Keratinocyte (primary cell): Measurements from ENCODE around the gene MIOX. TPM values are rescaled to one million over a fixed set of nuclear protein-coding genes. Genes with fewer than 3 reads are reported as not detected.

Experiments used
- DNase-seq: peaks from one replicate; pipeline ENCODE4 v3.0.0-alpha.2; 2011; ENCODE audit warnings: low read depth, missing footprints, low spot score
- FAIRE-seq: peaks from 2 replicates; lab custom pipeline; 2011; peaks lifted over from hg19 to GRCh38; lab: Jason Lieb, UNC
- H2AFZ ChIP-seq: 2 replicates; pipeline ENCODE4 v1.6.0; 2012; ENCODE audit warnings: low read length, control low read depth, inconsistent platforms; ENCODE audit not compliant: control insufficient read depth
- H3K27ac ChIP-seq: 2 replicates; pipeline ENCODE4 v1.5.1; 2011; ENCODE audit warnings: low read length; ENCODE audit not compliant: control insufficient read depth, insufficient read depth
- H3K27me3 ChIP-seq: 3 replicates; pipeline ENCODE4 v1.6.0; 2011; ENCODE audit warnings: low read length; ENCODE audit not compliant: control insufficient read depth, insufficient read depth; ENCODE audit errors: extremely low read depth
- H3K36me3 ChIP-seq, 2 experiments: 2 replicates in 1 of 2; 3 replicates in 1 of 2; pipeline ENCODE4 v1.5.1; 2011; ENCODE audit warnings: low read length in 2 of 2, mild to moderate bottlenecking in 1 of 2; ENCODE audit not compliant: control insufficient read depth in 2 of 2, insufficient read depth in 2 of 2; ENCODE audit errors: extremely low read depth in 1 of 2
- H3K4me1 ChIP-seq: 3 replicates; pipeline ENCODE4 v1.5.1; 2011; ENCODE audit warnings: low read length; ENCODE audit not compliant: control insufficient read depth, insufficient read depth; ENCODE audit errors: extremely low read depth
- H3K4me2 ChIP-seq: 3 replicates; pipeline ENCODE4 v1.6.0; 2011; ENCODE audit warnings: low read depth, low read length; ENCODE audit not compliant: control insufficient read depth, insufficient read depth; ENCODE audit errors: extremely low read depth
- H3K4me3 ChIP-seq, 3 experiments: fragments of 200-600 bp in 1 of 3; sonication (generic) in 1 of 3; 2 replicates in 2 of 3; 3 replicates in 1 of 3; pipeline ENCODE4 v1.5.1; 2011 to 2016; ENCODE audit warnings: low read length in 3 of 3, mild to moderate bottlenecking in 3 of 3, control low read depth in 2 of 3, inconsistent platforms in 1 of 3, low read depth in 1 of 3, mixed read lengths in 1 of 3, mixed run types in 1 of 3, moderate library complexity in 1 of 3; ENCODE audit not compliant: control insufficient read depth in 2 of 3, insufficient read depth in 2 of 3; ENCODE audit errors: extremely low read depth in 1 of 3
- H3K79me2 ChIP-seq: 2 replicates; pipeline ENCODE4 v1.6.0; 2012; ENCODE audit warnings: low read length; ENCODE audit not compliant: control insufficient read depth, insufficient read depth
- H3K9ac ChIP-seq: 3 replicates; pipeline ENCODE4 v1.6.0; 2011; ENCODE audit warnings: low read length; ENCODE audit not compliant: control insufficient read depth, insufficient read depth; ENCODE audit errors: extremely low read depth
- H3K9me1 ChIP-seq: 3 replicates; pipeline ENCODE4 v1.6.0; 2011; ENCODE audit warnings: low read length; ENCODE audit not compliant: control insufficient read depth, insufficient read depth; ENCODE audit errors: extremely low read depth
- H3K9me3 ChIP-seq: 2 replicates; pipeline ENCODE4 v1.5.1; 2012; ENCODE audit warnings: low read depth, low read length; ENCODE audit not compliant: control insufficient read depth
- H4K20me1 ChIP-seq: 3 replicates; pipeline ENCODE4 v1.6.0; 2011; ENCODE audit warnings: low read length; ENCODE audit not compliant: control insufficient read depth, insufficient read depth; ENCODE audit errors: extremely low read depth
- EZH2 ChIP-seq: IDR thresholded peaks from one replicate; pipeline ENCODE4 v1.6.1; 2012; ENCODE audit warnings: inconsistent platforms, mild to moderate bottlenecking, low read length, moderate library complexity
- dilution Hi-C: fragments of 300-500 bp; cut with MboI; formaldehyde crosslinking; loops from one replicate; pipeline ENCODE4 v1.7.0; 2020; ENCODE audit warnings: low sequenced_read_pairs; ENCODE audit not compliant: extremely low pct_ligation_motif_present
- polyA plus RNA-seq, 5 experiments: library from polyadenylated mRNA; depleted of rRNA in 3 of 5; stranded (reverse) in 3 of 5; stranded (forward) in 1 of 5; unstranded in 1 of 5; fragments of >200 nt; gene quantifications; 1 replicate in 1 of 5; 2 replicates in 3 of 5; 3 replicates in 1 of 5; pipeline versions ENCODE4 v1.2.1 to v1.2.3, GENCODE V29; 2011 to 2012; ENCODE audit warnings: missing spikeins in 2 of 5, low read depth in 1 of 5, low replicate concordance in 1 of 5
- TF ChIP-seq, protein P1 (sequence below), 3 experiments: IDR thresholded peaks in 1 of 3; conservative IDR thresholded peaks in 1 of 3; optimal IDR thresholded peaks in 1 of 3; 2 replicates in 2 of 3; 3 replicates in 1 of 3; pipeline versions ENCODE3 to v1.5.1; 2011; ENCODE audit warnings: low read length in 3 of 3, mild to moderate bottlenecking in 3 of 3, moderate library complexity in 2 of 3, control low read depth in 1 of 3, inconsistent platforms in 1 of 3; ENCODE audit not compliant: insufficient read depth in 2 of 3; ENCODE audit errors: extremely low read depth in 1 of 3

Gene MIOX
- polyA plus RNA-seq, 1 donor (not counting 4 experiments of a cell fraction or from before 2014, with no cell fraction given): not detected

- H3K27ac ChIP-seq: no peak overlapping the region
- dilution Hi-C loops: no loop called here
- no peak for TF ChIP-seq EZH2
- TF ChIP-seq, protein P1, sequence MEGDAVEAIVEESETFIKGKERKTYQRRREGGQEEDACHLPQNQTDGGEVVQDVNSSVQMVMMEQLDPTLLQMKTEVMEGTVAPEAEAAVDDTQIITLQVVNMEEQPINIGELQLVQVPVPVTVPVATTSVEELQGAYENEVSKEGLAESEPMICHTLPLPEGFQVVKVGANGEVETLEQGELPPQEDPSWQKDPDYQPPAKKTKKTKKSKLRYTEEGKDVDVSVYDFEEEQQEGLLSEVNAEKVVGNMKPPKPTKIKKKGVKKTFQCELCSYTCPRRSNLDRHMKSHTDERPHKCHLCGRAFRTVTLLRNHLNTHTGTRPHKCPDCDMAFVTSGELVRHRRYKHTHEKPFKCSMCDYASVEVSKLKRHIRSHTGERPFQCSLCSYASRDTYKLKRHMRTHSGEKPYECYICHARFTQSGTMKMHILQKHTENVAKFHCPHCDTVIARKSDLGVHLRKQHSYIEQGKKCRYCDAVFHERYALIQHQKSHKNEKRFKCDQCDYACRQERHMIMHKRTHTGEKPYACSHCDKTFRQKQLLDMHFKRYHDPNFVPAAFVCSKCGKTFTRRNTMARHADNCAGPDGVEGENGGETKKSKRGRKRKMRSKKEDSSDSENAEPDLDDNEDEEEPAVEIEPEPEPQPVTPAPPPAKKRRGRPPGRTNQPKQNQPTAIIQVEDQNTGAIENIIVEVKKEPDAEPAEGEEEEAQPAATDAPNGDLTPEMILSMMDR (optimal IDR thresholded peaks at IDR 0.05 in 1 of 3, IDR thresholded peaks at IDR 0.05 in 1 of 3, conservative IDR thresholded peaks at IDR 0.05 in 1 of 3; ENCODE audit: extremely low read depth in 1 of 3, insufficient read depth in 2 of 3, low read length in 3 of 3): no peak
- H3K9me3 ChIP-seq: no peaks in the 10 kb centered on the region
- H4K20me1 ChIP-seq: no peaks in the 10 kb centered on the region
- H3K9ac ChIP-seq: no peak overlapping the region
- H3K79me2 ChIP-seq: no peaks in the 10 kb centered on the region
- H3K4me3 ChIP-seq: no peak overlapping the region
- FAIRE-seq: no peak
- no peaks in the 10 kb centered on the region for H3K27me3 ChIP-seq
- no peaks in the 10 kb centered on the region for H3K9me1 ChIP-seq
- no peak overlapping the region for H2AFZ ChIP-seq
- peaks cover 8% of the 10 kb centered on the region for H3K4me1 ChIP-seq
- DNase-seq: no peak
- no peak overlapping the region for H3K4me2 ChIP-seq
- peaks cover 48 to 70% of the 10 kb centered on the region in 2 experiments for H3K36me3 ChIP-seq
Measured at GRCh38 chr22:50461536-50461935, 25.1 kb upstream of the MIOX start.

GRCh38 chr22:50461979-50462540, 24.6 kb upstream of the MIOX start:
- H3K27ac ChIP-seq: no peak overlapping the region
- dilution Hi-C loops: no loop called here
- FAIRE-seq: no peak

More at GRCh38 chr22:50461979-50462540, 24.6 kb upstream of the MIOX start:
- TF ChIP-seq, protein P1 (optimal IDR thresholded peaks at IDR 0.05 in 1 of 3, IDR thresholded peaks at IDR 0.05 in 1 of 3, conservative IDR thresholded peaks at IDR 0.05 in 1 of 3; ENCODE audit: extremely low read depth in 1 of 3, insufficient read depth in 2 of 3, low read length in 3 of 3): no peak
- TF ChIP-seq EZH2: no peak
- Histone ChIP-seq H3K9ac (no peak overlapping the region), H3K4me2 (no peak overlapping the region), H3K36me3 (peaks cover 51 to 70% of the 10 kb centered on the region in 2 experiments), H3K9me3 (no peaks in the 10 kb centered on the region), H3K9me1 (no peaks in the 10 kb centered on the region), H3K4me1 (peaks cover 8% of the 10 kb centered on the region), H3K79me2 (no peaks in the 10 kb centered on the region), H2AFZ (no peak overlapping the region), H3K4me3 (no peak overlapping the region), H4K20me1 (no peaks in the 10 kb centered on the region), H3K27me3 (no peaks in the 10 kb centered on the region)
- DNase-seq: no peak
